Measurements from ENCODE around the gene NONO.
"Not testable (repeated sequence)": the region's sequence is repeated elsewhere in the genome, so short reads cannot be mapped to it uniquely, and the experiment has no call there.

DNA sequence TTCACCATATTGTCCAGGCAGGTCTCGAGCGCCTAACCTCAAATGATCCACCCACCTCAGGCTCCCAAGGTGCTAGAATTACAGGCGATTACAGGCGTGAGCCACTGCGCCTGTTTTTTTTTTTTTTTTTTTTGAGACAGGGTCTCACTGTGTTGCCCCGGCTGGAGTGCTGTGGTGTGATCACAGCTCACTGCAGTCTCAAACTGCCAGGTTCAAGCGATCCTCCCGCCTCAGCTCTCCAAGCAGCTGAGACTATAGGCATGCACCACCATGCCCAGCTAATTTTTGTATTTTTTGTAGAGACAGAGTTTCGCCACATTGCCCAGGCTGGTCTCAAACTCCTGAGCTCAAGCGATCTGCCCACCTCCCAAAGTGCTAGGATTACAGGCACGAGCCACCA lies 41.0 kb downstream of the NONO start:
- TF ChIP-seq, protein P1, sequence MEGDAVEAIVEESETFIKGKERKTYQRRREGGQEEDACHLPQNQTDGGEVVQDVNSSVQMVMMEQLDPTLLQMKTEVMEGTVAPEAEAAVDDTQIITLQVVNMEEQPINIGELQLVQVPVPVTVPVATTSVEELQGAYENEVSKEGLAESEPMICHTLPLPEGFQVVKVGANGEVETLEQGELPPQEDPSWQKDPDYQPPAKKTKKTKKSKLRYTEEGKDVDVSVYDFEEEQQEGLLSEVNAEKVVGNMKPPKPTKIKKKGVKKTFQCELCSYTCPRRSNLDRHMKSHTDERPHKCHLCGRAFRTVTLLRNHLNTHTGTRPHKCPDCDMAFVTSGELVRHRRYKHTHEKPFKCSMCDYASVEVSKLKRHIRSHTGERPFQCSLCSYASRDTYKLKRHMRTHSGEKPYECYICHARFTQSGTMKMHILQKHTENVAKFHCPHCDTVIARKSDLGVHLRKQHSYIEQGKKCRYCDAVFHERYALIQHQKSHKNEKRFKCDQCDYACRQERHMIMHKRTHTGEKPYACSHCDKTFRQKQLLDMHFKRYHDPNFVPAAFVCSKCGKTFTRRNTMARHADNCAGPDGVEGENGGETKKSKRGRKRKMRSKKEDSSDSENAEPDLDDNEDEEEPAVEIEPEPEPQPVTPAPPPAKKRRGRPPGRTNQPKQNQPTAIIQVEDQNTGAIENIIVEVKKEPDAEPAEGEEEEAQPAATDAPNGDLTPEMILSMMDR (conservative IDR thresholded peaks at IDR 0.05; ENCODE audit: low read depth, low read length): not testable (repeated sequence)
- TF ChIP-seq EZH2 (IDR thresholded peaks at IDR 0.05; ENCODE audit: borderline replicate concordance, low read depth, low read length, poor library complexity, severe bottlenecking): not testable (repeated sequence)

All from A673 (cell line).